Fibroblast of skin of right biceps (primary cell): ENCODE data around the gene SLC4A4.
A peak's percentile ranks its signal among the peaks of the same experiment; 100 is the strongest.

Experiments used
- DNase-seq: peaks from one replicate; pipeline ENCODE4 v3.0.0-alpha.2; 2013

The SLC4A4 gene

DNA sequence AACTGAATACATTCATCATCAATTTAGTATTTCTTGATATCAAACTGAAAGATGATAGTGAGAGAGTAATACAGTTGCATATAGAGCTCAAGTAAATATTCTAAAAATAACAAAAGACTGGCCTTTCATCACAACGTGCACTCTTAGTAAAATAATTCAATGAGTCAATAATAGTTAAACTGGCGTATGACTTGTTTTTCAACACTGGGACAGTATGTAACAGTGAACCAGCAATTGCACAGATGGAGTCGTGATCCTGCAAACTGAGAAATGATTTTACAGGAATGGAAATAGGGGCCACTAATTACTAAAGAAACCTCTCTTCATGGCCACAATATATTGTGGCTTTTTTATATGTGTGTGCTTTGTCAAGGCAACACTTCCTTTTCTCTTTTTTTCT lies 137.4 kb downstream of the SLC4A4 start:
- no peak for DNase-seq

DNA sequence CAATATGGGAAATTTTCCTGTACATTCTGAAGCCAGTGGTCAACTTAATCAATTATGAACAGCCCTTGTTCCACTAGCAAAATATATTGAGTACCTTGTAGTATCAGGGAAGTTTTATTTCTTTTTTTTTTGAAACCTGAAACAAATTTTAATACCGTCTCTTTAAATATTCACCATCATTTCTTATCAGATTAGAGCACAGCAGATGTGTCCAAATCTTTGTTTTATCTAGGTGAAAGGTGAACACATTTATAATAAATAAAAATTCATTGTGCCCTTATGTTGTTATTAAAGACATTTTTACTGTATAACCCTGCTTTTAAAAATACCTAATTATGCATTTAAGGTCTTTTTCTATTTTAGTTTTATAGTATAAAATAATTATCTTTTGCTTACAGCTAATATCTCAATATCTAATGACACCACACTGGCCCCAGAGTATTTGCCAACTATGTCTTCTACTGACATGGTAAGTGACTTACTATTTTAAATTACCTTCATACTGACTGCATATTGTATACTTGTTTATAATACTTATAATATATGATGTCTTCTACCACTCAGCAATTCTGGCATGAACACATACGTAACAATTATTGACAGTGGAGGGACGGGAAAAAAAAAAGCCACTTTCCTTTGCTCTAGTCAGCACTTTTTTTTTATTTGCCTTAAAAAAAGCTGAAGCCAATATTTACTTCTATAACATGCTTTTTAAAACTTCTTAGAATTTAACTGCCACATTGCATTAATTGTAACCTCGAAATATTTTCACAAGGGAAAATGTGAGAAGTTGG lies 147.9 kb downstream of the SLC4A4 start:
- no peak for DNase-seq

DNA sequence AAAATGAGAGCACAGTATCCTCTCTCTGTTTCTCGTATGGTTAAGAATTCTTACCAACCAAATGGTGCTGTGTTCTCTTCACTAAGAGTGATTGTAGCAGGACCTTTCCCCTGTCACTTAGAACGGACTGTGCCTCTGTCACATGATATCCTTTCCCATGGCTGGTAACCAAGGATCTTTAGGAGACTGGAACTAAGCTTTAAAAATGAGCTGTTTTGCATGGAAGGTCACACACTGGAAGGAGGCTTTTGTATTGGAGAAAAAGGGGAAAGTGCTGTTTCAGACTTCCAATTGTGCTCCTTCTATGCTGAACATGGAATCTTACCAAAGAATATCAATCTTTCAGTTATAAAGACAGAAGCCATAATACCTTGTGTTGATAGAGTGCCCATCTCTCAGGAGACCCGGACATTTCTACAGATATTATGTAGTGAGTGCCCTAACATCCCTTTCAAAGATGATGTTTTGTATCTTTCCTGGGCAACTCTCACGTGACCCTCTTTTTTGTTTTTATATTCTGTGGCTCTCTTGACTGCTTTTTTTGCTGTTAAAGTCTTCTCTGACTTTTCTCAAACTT lies 148.6 kb downstream of the SLC4A4 start:
- DNase-seq = no peak

- no peak for DNase-seq
Measured at GRCh38 chr4:71494539-71494938, 155.7 kb downstream of the SLC4A4 start.

GRCh38 chr4:71495454-71495853 lies 156.6 kb downstream of the SLC4A4 start:
- DNase-seq = no peak

DNA sequence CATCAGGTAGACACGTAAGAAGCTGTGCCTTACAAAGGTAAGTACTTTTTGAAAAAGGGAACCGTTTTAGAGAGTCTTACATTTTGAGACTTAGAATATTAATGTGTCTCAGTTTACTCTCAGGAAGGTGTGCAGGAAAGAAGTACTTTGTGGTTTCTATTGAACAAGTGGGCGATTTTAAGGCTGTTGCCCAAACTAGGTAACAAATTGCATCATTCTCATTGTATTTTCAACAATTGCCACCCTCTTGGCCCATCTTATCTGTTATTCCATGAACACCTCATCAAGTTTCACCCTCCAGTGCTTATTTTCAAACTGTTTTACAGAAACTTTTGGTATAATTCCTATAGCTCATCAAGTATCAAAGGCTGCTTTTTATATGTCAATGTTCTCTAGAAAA lies 158.3 kb downstream of the SLC4A4 start:
- no peak for DNase-seq

- peak; percentile 45 for DNase-seq
Measured at GRCh38 chr4:71498002-71498401, 159.2 kb downstream of the SLC4A4 start.

- DNase-seq = no peak
Measured at GRCh38 chr4:71498625-71499024, 159.8 kb downstream of the SLC4A4 start.

DNA sequence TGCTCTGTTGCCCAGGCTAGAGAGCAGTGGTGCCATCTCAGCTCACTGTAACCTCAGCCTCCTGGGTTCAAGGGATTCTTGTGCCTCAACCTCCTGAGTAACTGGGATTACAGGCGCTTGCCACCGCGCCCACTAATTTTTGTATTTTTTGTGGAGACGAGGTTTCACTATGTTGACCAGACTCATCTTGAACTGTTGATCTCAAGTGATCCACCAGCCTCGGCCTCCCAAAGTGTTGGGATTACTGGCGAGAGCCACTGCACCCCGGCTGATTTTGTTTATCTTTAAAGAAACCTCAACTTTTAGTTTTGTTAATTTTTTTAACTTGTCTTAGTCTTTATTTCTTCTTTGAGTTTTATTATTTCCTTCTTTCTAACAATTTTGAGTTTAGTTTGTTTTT lies 163.2 kb downstream of the SLC4A4 start:
- DNase-seq = no peak

DNA sequence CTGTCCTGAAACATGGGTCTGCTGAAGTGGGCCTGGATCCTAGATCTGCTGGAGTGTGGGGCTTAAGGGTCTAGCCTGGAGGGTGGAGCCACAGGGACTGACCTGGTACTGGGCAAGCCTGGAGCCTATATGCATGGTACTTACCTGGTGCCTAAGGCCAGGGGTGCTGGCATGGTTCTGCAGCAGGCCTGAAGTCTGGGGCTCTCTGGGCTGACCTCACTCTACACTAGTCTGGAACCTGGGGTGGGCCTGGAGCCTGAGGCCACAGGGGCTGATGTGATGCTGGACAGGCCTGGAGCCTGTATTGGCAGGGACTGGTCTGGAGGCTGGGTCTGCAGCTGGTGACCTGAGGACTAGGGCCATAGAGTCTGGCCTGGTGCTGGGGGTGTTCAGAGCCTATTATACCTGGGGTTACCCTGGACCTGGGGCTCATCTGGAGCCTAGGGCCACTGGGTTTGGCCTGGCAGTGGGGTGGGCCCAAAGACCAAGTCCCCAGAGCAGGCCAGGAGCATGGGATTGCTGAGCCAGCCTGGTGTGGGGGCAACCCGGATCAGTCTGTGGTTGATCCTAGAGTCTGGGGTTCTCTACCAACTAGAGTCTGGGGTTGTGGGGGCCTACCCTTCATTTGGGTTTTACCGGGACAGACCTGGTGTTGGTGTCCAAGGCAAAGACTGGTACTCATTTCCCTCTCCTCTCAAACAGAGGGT lies 179.6 kb downstream of the SLC4A4 start:
- DNase-seq = no peak

- no peak for DNase-seq
Measured at GRCh38 chr4:71520308-71520707, 181.5 kb downstream of the SLC4A4 start.

DNA sequence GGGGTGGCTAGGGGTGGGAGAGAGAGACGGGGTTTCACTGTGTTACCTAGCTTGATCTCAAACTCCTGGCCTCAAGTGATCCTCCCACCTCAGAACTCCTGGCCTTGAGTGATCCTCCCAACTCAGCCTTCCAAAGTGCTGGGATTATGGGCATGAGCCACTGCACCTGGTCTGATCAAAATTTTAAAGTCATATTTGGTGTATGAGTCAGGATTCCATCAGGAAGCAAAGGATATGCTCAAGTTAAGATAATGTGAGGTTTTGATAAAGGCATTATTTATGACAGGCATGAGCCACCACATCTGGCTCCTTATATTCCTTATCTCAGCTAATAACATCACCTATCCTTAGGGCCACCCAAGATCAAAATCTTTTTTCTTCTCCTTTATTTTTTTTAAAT lies 182.0 kb downstream of the SLC4A4 start:
- DNase-seq = no peak

DNA sequence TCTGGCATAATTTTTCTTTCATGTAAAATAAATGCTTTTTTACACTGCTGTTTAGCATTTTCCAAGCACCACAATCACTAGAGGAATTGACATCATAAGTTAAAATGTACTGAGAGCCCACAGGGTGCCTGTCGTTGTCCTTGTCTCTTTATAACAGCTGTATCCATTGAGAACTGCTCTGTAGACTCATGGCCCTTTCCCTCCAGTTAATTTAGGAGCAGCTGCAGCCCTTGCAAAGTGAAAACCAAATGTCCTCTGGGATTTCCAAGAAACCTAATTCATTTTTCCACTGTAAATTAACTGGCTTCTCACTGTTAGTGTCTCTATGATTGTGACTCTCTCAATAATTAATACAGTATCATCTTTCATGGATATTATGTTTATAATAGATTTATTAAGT lies 185.9 kb downstream of the SLC4A4 start:
- no peak for DNase-seq

- DNase-seq = no peak
Measured at GRCh38 chr4:71526637-71527406, 188.0 kb downstream of the SLC4A4 start.

DNA sequence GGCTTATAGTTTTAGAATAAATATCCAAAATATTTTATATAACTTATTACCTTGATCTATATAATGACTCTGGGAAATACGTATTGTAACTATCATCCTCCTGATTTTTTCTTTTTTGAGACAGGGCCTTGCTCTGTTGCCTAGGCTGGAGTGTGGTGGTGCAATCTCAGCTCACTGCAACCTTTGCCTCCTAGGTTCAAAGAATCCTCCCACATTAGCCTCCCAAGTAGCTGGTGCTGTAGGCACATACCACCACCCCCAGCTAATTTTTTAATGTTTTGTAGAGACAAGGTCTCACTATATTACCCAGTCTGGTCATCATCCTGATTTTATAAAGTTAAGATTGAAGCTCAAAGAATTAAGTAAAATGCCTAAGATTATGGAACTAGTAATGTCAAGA lies 193.6 kb downstream of the SLC4A4 start:
- DNase-seq = no peak

DNA sequence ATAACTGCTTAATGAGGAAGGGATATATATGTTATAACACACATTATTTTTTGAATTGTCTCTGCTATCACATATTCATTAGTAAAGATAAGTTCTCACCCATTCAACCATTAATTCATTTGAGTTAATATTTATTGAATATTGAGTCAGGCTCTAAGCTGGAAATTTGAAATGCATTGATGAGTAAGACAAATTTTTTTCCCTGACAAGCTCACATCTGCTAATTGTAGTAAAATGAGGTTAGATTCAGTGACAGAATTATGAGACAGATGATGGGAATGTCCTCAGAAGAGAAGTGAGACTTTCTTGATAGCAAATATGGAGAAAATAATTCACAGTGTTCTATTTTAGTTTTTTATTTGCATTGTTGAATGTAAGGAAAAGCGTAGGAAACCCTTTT lies 194.3 kb downstream of the SLC4A4 start:
- peak; percentile 11 for DNase-seq

DNA sequence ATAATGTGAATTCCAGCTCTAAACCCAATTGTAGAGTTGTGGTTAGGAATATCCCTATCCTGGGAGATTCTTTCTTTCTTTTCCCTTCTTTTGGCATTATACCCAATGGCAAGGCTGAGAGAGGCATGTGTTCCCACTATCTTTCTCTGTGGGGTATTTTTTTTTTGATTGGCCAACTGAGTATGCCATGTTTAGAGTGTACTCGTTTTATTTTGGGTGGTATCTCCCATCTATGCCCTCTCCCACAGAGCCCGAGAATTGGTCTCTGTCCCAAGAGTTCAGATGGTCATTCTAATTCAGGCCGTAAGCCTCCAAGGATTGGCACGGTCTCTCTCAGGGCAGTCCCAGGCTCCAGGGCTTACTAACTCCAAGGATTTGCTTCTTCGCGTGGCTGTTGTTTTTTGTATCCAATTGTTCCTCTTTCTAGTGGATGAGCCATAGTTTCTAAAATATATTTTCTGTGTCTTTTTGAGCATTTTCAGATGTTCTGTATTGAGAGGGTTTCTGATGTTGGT lies 198.8 kb downstream of the SLC4A4 start:
- no peak for DNase-seq

- DNase-seq = no peak
Measured at GRCh38 chr4:71538528-71538927, 199.7 kb downstream of the SLC4A4 start.

DNA sequence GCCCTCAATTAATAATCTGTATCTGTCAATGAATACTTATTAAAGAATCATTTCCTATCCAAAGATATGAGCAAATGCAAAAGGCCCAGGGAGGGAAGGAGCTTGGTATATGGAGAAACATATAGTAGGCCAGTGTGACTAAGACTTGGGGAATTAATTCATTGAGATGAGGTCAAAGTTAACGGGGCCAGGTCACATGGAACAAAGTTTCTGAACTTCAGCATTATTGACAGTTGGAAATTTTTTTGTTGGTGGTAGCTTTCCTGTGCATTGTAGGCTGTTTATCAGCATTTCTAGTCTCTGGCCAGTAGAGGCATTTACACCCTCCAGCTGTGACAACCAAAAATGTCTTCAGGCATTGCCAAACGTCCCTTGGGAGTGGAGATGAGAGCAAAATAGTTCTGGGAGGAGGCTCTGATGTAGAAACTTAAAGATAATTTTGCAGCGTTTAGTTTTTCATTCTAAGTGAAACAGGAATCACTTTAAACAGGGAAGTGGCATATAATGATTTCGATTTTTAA lies 202.0 kb downstream of the SLC4A4 start:
- no peak for DNase-seq

- DNase-seq = no peak
Measured at GRCh38 chr4:71541541-71541940, 202.7 kb downstream of the SLC4A4 start.

DNA sequence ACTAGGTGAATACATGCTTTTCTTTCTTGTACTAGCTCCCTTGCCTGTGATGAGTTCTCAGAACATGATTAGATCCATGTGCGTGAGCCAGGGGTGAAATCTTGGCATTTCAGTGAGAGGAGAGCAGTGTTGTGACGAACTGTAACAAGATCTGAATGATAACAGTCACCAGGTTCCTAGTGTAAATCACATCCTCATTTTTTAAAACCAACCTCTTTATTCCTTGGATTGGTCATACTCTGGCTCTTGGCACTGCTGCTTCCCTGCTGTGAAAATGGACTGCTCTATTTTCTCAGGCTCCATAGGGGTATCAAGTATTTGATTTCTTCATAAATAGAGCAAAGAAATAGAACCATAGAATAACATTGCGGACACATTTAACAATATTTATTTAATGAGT lies 206.3 kb downstream of the SLC4A4 start:
- DNase-seq = peak; percentile 78

DNA sequence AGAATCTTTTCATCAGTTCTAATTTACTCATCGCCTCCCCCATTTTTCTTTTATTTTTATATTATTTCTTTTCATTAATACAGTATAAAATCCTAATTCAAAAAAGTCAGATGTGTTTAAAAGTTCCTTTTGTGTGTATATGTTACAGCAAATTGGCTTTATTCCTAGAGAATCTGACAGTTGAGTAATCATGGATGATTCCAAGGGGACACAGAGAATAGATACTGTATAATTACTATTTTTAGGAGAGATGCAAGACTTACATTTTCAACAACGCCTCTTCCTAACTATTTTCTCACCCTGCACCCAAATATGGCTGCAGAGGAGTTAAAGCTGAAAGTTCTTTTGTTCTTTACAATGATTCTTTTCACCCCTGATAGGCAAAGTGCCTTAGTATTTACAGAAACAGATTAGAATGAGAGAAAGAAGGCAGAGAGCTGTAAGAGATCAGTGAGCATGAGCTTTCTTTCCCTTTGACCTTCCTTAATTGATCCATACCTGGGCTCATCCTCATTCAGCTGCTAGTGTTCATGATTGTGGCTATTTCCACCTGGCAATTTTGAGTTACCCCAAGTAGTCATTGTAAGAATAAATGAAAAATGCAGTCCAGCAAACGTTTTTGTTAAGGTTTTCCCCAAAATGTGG lies 210.8 kb downstream of the SLC4A4 start:
- no peak for DNase-seq
